DMS153 treated with DMSO at 0.1 percent for 48 hours (cell line): ENCODE measurements around the gene PMS1.
"Not testable (repeated sequence)": the region's sequence is repeated elsewhere in the genome, so short reads cannot be mapped to it uniquely, and the experiment has no call there.

Source experiments
- DNase-seq: peaks from one replicate; lab custom pipeline; 2025; ENCODE audit not compliant: unreplicated experiment; lab: John Stamatoyannopoulos, UW

Gene PMS1

DNA sequence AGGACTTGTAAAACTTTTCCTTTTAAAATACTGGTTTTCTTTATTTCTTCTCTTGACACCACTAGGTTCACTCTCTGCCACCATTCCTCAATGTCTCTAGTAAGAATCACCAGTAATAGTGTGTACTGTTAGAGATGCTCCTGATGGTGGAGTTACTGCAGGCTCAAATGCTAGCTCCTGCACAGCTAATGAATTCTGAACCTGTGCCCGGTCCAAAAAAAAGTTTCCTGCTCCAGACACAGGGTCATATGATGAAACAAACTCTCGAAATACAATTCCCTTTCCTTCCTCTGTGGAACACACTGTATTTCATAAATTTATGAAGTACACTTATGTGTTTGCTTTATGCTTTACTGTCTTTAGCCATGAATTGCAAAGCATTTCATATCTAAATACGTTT lies 19.2 kb downstream of the PMS1 start:
- DNase-seq, result no peak

DNA sequence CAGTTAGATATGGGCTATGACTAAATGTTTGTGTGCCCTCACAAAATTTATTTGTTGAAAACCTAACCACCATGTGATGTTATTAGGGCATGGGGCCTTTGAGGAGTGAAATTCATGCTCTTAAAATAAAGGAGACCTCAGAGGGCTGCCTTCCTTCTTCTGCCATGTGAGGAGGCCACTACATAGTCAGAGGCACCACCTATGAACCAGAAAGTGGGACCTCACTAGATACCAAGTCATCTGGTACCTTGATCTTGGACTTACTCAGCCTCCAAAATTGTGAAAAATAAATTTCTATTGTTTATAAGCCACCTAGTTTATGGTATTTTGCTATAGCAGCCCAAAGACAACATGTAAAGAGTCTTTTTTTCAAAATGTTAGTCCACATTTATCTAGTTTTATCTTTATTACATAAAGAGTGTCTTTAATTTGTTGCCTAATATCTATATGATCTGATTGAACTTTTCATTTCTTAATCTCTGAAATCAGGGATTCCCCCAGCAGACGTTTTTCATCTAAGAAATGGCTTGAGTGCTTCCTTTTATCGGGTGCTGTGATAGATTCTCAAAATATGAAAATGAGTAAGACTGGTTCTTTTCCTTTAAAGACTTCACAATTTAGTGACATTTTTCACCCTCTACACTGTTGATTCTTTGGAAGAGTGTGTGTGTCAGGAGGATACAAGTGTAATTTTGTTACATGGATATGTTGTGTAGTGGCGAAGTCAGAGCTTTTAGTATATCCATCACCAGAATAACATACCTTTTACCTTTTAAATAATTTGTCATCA lies 34.2 kb downstream of the PMS1 start:
- DNase-seq, result no peak

DNA sequence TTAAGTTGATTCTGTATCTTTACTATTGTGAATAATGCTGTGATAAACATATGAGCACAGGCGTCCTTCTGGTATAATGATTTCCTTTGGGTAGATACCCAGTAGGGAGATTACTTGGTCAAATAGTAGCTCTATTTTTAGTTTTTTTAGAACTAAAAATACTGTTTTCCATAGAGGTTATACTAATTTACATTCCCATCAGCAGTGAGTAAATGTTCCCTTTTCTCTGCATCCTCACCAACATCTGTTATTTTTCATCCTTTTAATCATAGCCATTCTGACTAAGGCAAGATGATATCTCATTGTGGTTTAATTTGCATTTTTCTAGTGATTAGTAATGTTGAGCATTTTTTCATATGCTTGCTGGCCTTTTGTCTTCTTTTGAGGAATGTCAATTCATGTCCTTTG lies 35.1 kb downstream of the PMS1 start:
- DNase-seq, result no peak

DNA sequence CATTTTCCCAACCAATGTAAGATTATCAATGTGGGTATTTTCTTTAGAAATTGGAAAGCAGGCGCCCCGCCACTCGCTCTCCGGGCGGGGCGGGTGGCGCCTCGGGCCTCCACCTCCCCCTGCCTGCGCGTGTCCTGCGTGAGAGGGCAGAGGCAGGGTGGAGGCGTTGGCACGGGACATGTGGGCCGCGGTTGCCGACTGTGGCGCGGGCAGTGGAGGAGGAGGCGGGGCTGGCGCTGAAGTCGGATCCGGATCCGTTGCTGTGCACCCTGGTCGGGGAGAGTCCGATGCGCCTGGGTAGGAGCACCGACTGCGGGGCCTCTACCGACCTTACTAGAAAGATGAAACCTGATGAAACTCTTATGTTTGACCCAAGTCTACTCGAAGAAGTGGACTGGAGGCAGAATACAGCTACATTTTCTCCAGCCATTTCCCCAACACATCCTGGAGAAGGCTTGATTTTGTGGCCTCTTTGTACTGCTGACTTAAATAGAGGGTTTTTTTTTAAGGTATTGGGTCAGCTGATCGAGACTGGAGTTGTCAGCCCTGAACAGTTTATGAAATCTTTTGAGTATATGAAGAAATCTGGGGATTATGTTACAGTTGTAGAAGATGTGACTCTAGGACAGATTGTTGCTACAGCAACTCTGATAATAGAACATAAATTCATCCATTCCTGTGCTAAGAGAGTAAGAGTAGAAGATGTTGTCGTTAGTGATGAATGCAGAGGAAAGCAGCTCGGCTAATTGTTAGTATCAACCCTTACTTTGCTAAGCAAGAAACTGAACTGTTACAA lies 37.9 kb downstream of the PMS1 start:
- no peak for DNase-seq

DNA sequence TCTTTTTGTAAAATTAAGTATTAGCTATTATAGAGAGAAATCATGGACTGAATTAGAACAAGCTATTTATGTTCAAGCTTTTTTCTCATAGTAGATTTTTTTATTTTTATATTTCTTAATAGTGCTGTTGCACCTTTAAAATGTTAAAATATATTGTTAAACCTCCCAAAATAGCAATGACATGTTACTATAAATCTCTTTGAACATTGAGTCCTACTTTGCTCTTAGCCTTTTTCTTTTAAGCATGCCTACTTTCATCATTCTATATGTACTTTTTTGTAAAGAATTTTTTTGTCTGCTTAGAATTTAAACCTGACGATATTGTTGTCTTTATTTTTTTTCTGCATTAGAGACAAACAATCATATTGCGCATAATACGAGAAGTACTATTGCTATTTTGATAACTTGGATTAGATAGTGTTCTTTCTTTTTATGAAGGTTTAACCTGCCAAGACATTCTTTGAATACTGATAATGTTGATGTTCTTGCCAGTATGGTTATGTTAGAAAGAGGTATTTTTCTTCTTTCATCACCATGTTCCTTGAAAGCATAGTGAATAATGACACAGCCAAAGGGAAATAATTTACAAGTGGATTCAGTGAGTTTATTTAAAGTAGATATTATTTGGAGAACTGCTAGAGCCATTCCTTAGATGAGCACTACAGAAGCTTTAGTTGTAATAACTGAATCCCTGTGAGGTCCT lies 40.6 kb downstream of the PMS1 start:
- DNase-seq, result no peak

DNA sequence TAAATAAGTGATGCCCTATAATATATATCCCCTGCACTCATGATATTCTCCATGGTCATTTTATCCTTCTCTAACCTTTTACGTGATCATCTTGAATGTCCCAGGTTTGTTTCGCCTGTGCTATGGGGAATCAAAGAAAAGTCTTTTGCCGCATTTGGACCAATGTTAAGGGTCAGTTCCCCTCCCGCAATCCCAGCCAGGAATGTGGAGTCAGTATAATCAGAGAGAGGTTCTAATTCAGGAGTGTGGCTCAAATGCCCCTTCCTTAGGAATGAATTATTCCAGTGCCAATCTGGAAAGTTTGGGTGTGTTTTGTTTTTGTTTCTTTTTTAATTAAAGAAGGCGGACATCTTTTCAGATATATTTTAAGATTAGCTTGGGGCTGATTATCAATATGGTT lies 41.8 kb downstream of the PMS1 start:
- DNase-seq, result no peak

DNA sequence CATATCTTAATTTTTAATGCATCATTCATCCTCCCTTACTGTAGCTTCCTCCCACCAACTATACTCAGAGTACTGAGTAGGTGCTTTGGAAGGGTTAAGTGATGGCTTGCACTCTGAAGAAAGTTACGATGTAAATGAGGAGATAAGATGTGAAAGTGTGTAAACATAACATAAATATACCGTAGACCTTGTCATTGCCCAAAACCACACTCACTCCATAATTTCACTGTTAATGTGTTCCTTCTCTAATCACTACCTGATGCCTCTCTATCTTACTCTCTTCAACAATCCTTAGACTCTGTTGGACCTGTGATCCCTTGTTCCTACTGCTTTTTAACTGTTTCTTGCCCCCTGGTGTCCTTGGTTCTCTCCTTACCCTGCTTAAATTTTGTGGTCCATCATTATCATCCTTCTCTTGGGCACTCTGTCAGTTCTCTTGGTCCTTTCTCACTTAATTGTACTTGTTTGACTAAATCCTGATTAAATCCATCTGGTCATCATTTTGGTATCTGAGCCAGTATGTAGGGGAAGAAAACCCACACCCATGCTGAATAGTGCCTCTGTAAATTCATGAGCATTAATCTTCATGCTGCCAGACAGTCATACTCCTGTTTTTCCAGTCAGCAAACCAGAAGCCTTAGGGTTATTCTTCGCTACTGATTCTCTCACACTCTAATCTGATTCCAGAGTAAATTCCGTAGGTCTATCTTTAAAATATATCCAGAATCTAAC lies 45.0 kb downstream of the PMS1 start:
- DNase-seq, result no peak

DNA sequence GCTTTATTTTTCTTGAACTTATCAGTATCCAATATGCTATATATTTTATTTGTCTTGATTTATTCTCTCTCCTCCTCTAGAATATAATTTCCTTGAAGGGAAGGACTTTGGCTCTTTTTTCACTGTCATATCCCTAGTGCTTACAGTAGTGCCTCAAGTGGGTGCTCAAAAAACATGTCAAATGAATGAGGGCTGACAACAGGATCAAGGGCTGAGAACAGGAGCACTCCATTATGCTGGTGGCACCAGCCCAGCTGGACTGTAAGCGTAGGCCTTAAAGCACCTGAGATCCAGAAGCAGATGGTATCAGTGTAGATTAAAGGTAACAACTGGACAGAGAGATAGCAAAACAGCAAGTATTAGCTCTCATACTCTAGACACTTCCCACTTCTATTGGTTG lies 46.3 kb downstream of the PMS1 start:
- DNase-seq, result no peak

DNA sequence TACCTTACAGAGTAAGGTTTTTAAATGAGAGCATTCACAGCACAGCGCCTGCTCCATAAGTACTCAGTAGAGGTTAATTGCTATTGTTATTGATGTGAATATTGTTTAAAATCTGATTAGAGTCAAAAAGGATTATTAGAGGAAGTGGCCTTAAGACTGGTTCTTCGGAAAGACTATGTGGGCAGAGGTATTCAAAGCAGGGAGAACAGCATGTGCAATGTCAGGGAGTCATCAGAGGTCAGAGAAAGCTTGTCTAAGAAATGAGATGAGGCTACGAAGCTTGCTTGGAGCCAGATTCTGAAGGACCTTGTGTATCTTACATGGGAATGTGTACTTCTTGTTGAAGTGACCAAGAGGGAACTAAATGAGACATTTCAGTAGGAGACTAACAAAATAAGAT lies 49.8 kb downstream of the PMS1 start:
- DNase-seq, result no peak

DNA sequence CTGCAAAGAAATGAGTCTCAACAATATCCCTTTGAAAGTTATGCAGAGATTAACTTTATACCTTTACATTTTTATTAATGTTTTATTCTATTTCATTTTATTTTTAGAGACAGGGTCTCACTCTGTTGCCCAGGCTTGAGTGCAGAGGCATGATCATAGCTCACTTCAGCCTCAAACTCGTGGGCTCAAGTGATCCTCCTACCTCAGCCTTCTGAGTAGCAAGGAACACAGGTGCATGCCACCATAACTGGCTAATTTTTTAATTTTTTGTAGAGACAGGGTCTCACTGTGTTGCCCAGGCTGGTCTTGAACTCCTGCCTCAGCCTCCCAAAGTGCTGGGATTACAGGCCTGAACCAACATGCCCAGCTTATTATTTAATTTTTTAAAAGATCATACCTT lies 50.4 kb downstream of the PMS1 start:
- not testable (repeated sequence) for DNase-seq

DNA sequence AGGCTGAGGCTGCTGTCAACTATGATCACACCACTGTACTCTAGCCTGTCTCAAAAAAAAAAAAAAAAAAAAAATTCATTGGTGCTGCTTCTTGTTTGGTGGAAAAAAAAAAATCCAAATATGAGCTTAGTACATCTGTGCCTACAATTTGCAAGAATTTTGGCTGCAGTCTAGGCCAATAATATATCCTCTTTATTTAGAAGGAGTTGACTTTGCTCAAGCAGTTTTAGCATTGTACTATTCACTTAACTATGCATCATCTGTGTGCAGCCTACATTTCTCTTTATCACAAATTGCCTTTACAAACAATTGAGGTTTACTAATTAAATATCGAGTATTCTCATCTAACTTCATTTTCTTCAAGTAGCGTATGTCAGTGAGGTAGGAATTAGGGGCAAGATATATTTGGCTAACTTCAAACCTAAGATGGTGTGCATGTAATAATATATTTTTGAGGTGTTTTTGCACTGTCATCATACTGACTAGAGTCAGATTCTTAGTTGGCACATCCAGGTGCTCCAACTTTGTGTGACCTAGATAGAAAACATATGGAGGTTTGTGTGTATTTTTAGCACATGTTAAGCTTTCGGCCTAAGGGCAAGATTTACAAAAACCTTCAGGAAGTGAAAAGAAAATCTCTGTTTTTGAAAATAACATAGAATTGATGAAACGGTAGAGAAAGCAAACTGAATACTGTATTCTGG lies 51.8 kb downstream of the PMS1 start:
- no peak for DNase-seq

DNA sequence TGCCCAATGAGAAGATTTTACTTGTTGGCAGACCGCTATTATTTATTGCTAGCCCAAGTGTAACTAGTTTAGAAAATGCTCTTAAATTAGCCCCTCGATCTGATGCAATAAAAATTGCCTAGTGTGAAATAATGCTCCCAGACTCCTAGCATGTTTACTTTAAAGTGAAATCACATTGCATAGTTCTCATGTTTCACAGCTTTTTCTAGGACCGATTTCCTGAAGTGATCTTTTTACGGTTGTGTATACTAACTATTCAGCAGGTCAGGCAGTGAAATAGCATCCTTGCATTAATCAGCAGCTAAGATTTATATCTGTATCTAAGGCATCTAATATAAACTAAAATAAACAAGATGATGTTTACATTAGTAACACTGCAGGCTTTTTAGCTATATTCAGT lies 52.4 kb downstream of the PMS1 start:
- peak; percentile 79 for DNase-seq

DNA sequence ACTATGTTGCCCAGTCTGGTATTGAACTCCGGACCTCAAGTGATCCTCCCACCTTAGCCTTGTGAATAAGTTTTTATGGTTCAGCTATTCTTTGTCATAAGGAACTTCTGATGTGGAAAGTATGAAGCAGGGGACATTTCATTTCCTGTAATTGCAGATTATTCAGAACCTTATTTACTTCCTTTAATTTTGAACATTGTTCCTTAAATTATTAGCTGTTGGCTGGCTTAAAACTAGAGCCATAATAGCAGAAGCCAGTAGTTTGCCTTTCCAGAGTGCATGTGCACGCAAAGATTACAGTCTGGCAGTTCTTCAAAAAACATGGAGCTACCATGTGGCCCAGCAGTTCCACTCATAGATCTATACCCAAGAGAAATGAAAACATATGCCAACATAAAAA lies 53.1 kb downstream of the PMS1 start:
- no peak for DNase-seq

DNA sequence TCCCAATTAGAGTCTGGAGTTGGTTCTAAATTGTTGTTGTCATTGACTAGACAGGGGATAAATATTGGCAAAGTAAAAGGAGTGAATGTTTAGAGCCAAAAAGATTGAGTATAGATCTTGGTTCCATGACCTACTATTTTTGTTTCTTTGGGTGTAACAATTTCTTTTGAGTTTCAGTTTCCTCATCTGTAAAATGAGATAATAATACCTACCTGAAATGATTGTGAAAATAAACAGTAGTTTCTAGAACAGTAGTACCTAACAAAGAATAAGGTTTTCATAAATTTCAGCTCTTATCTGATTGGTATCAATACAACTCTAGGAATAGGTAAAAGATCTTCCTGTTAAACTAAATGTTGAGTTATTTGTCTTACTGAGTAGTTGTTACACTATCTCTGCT lies 56.8 kb downstream of the PMS1 start:
- no peak for DNase-seq

DNA sequence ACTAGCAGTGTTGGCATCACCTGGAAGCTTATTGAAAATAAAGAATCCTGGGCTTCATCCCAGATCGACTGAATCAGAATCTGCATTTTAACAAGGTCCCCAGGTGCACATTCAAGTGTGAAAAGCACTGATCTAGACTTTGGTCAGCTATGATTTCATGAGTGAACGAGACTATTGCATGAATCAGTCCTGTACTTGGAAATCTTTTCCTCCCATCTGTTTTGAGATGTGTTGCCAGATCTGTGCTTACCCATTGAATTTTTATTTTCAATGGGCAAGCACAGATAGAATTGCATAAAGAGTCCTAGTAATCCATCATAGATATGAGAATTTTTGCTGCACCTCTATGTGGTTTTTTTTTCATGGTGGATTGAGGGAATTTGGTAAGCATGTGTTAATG lies 64.0 kb downstream of the PMS1 start:
- no peak for DNase-seq

DNA sequence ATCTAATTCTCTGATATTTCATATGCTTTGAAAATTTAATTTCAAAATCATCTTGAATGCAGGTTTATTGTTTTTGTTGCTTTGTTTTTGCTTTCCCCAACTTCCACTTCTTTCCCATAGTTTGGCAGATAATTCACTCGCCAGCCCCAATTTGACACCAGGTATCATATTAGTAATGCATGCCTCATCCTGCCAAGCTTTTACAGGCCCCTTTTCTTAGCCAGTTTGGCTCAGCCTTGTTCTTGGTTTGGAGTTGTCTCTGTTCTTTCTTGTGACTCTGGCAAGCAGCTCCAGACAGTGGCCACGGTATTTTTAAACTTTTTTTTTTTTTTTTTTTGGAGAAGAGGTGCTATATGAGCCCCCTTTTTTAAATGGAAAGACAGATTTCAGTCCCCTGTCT lies 65.3 kb downstream of the PMS1 start:
- no peak for DNase-seq

DNA sequence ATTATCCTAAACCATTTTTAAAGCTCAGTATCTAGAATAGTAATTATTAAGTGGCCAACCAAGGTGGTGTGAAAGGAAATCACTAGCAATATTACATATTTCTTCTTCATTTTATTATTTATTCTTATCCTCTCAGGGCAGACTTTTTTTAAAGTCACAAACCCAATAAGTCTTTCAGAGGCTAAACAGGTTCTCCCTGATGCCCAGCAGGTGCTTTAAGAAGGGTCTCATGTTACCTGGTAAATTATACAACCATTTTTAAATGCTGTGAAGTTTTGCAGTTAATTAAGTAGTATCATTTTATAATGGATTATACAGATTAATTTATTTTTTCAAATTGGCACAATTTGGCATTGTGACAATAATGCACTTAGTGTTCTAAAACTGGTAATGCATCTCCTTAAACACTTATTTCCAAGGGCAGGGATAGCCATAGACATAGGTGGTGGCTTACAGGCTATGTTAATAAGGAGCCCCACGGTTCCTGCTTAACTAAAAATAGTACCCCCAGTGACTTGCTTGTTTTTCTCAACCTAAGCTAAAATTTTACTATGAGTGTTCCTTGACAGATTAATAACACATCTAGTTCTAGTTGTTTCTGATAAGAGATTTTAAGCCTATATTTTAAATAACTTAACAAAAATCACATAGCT lies 67.0 kb downstream of the PMS1 start:
- DNase-seq, result no peak

DNA sequence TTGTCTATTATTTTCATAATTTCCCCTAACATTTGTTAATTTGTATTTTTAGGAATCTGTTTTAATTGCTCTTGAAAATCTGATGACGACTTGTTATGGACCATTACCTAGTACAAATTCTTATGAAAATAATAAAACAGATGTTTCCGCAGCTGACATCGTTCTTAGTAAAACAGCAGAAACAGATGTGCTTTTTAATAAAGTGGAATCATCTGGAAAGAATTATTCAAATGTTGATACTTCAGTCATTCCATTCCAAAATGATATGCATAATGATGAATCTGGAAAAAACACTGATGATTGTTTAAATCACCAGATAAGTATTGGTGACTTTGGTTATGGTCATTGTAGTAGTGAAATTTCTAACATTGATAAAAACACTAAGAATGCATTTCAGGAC lies 69.9 kb downstream of the PMS1 start:
- no peak for DNase-seq

DNA sequence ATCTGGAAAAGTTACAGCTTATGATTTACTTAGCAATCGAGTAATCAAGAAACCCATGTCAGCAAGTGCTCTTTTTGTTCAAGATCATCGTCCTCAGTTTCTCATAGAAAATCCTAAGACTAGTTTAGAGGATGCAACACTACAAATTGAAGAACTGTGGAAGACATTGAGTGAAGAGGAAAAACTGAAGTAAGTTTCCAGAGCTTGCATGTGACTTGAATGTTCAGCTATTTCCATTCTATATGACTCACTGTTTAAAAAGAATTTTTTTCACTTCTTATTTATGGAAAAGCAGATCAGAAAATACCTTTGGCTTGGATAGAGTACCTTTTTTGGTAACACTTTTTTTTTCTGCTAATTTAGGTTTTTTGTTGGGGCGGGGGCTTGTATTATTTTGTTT lies 70.7 kb downstream of the PMS1 start:
- DNase-seq, result no peak

DNA sequence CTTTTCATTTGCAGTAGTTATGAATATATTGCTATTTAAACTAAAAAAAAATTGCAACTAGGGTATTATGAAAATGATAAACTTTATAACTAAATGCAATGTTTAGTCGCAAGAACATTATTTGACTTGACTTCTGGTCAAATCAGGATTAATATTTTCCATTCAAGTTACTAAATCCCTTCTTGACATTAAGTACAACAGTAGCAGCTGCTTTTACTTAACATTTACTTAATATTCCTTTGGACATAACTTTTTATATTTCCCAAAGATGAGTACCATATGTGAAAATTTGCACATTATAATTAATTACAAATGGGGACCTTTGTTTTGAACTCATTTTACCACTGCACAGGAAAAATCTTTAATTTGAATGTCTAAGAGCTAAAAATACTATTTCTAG lies 74.0 kb downstream of the PMS1 start:
- no peak for DNase-seq
